Measurements from ENCODE around the gene NCAPH2.

GRCh38 chr22:50532824-50533796 is 25.1 kb downstream of the NCAPH2 start:
- TF ChIP-seq CTCF (IDR thresholded peaks at IDR 0.05) (no peak), ZFX (IDR thresholded peaks at IDR 0.05; ENCODE audit: borderline replicate concordance) (no peak)
